OCI-LY1 (cell line): ENCODE data around the gene TNNT2.

Source experiments
- EZH2 ChIP-seq: fragments of 200-600 bp; sonication (generic), shearing (Covaris generic); IDR thresholded peaks from 2 replicates; pipeline ENCODE4 v1.8.0; 2017; ENCODE audit warnings: borderline replicate concordance, mixed run types, mild to moderate bottlenecking, antibody characterized with exemption, low read length, moderate library complexity, mixed read lengths
- TF ChIP-seq, protein P1 (sequence below): fragments of 200-600 bp; sonication (generic), shearing (Covaris generic); IDR thresholded peaks from 2 replicates; pipeline ENCODE4 v1.5.1; 2017; ENCODE audit warnings: mild to moderate bottlenecking, antibody characterized with exemption, low read length, moderate library complexity, mixed read lengths

DNA sequence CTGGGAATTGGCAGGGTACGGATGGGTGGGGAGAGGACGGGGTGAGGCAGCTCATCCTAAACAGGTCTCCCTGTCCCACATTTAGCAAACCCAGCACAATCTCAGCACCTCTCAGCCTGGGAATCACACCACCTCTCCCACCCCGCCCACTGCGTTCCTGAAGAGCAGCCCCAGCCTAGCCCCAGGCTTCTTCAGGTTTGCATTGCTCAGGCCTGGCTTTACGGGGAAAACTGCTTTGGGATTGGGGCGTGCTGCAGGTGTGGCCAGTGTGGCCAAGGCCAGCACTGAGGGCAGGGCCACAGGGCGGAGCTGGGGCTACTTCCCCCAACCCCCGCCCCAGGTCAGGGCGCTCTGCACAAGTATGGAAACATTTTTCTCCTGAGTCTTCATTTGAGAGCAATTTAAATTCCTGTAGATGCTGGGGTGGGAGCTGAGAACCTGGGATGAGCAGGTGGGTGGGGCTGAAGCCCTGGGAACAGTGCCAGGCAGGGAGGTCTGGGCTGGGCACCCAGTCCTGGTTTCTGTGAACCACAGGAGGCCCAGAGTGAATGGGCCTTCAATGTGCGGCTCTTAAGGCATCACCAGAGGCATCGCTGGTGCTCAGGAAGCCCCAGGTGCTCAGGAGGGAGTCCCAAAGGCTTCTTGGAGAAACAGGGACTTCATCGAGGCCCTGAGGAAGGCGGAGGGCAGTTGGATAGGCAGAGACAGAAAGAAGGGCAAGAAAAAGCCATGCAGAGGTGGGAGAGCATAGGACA is 24.1 kb downstream of the TNNT2 start:
- TF ChIP-seq, protein P1, sequence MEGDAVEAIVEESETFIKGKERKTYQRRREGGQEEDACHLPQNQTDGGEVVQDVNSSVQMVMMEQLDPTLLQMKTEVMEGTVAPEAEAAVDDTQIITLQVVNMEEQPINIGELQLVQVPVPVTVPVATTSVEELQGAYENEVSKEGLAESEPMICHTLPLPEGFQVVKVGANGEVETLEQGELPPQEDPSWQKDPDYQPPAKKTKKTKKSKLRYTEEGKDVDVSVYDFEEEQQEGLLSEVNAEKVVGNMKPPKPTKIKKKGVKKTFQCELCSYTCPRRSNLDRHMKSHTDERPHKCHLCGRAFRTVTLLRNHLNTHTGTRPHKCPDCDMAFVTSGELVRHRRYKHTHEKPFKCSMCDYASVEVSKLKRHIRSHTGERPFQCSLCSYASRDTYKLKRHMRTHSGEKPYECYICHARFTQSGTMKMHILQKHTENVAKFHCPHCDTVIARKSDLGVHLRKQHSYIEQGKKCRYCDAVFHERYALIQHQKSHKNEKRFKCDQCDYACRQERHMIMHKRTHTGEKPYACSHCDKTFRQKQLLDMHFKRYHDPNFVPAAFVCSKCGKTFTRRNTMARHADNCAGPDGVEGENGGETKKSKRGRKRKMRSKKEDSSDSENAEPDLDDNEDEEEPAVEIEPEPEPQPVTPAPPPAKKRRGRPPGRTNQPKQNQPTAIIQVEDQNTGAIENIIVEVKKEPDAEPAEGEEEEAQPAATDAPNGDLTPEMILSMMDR = no peak
- TF ChIP-seq EZH2 = no peak
